Omental fat pad (tissue), 4 donors: ENCODE data around the gene RAC2. TPM values are rescaled to one million over a fixed set of nuclear protein-coding genes. Genes with fewer than 3 reads are reported as not detected.

Experiments used
- ATAC-seq: fragments of 150-250 bp; one replicate; pipeline ENCODE4 v1.9.1; 2016; ENCODE audit warnings: mild to moderate bottlenecking, moderate library complexity; ENCODE audit not compliant: low FRiP score
- DNase-seq: peaks from one replicate; pipeline ENCODE4 v3.0.0-alpha.2; 2019; ENCODE audit warnings: low spot score
- CTCF ChIP-seq, 3 donors: fragments of 450-650 bp; IDR thresholded peaks; one replicate each; pipeline ENCODE4 v1.5.1; 2016 to 2017; ENCODE audit warnings: antibody characterized with exemption in 3 of 3, mild to moderate bottlenecking in 3 of 3, moderate library complexity in 2 of 3
- total RNA-seq, 4 donors: library from RNA; depleted of rRNA; stranded (reverse); fragments of >200 nt; gene quantifications; one replicate each; pipeline ENCODE4 v1.1.0, GENCODE V29; 2016

The RAC2 gene
- total RNA-seq, 4 donors from 2014 or later = 11.0 to 51.6 (median 20.0) TPM

GRCh38 chr22:37240941-37241320 is 3.1 kb downstream of the RAC2 start:
- no peak for DNase-seq
- TF ChIP-seq CTCF (IDR thresholded peaks at IDR 0.05) = no peak

GRCh38 chr22:37240240-37240940 is 3.7 kb downstream of the RAC2 start:
- ATAC-seq (no peak), DNase-seq (no peak)
- TF ChIP-seq CTCF (IDR thresholded peaks at IDR 0.05) = no peak

More at GRCh38 chr22:37240941-37241320, 3.1 kb downstream of the RAC2 start:
- ATAC-seq = no peak

GRCh38 chr22:37239336-37240239 is 4.5 kb downstream of the RAC2 start:
- TF ChIP-seq CTCF (IDR thresholded peaks at IDR 0.05) = no peak
- no peak for DNase-seq
- ATAC-seq = no peak

- ATAC-seq (peak; percentile 26), DNase-seq (no peak)
- TF ChIP-seq CTCF (IDR thresholded peaks at IDR 0.05) = no peak
Measured at GRCh38 chr22:37237371-37238268, 6.4 kb downstream of the RAC2 start.

DNA sequence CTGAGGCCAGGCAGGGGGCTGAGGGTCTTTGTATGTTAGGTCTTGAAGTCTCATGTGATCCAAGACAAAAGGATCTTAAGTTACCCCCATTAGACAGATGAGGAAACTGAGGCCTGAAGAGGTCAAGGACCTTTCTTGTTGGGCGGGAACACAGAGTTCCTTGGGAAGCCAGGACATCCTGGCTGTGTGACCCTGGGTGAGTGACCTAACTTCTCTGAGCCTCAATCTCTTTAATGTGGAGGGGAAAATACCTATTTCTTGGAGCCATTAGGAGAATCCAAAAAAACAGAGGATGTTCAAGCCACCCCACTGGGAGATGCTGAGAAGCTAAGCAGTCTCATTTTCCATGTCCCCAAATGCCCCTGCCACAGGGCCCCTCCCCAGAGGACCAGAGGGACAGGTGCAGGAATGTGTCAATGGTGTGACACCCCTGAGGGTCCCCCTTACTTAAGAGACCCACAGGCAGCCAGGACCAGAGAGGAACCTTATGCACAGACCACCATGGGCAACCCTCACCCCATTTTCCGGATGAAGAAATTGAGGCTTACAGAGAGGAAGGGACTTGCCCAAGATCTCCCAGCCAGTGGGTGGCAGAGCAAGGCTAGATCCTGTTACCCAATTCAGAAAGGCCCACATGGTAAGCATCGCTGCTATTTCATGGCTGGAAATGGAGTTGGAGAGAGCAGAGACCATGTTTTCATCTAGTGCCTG is 8.0 kb downstream of the RAC2 start:
- DNase-seq = no peak
- no peak for ATAC-seq
- TF ChIP-seq CTCF (IDR thresholded peaks at IDR 0.05) = no peak
